ENCODE measurements around the gene TIMM21.

Gene TIMM21

GRCh38 chr18:74114116-74114515 is 34.2 kb upstream of the TIMM21 start:
- TF ChIP-seq CTCF (IDR thresholded peaks at IDR 0.05; ENCODE audit: poor library complexity, severe bottlenecking) = no peak
- DNase-seq (ENCODE audit: low spot score) = no peak
- H3K36me3 ChIP-seq (ENCODE audit: low read depth) = no peaks in the 10 kb centered on the region

GRCh38 chr18:74115046-74115445 is 33.3 kb upstream of the TIMM21 start:
- DNase-seq (ENCODE audit: low spot score) = no peak
- no peak for ATAC-seq (ENCODE audit: low read depth)
- H3K4me3 ChIP-seq (ENCODE audit: severe bottlenecking) = no peak overlapping the region
- H3K27ac ChIP-seq (ENCODE audit: poor library complexity, severe bottlenecking) = no peak overlapping the region
- no peaks in the 10 kb centered on the region for H3K27me3 ChIP-seq (ENCODE audit: insufficient read depth, poor library complexity, severe bottlenecking)
- no peaks in the 10 kb centered on the region for H3K4me1 ChIP-seq (ENCODE audit: insufficient read depth, poor library complexity, severe bottlenecking)
- H3K9me3 ChIP-seq (ENCODE audit: severe bottlenecking) = no peaks in the 10 kb centered on the region
- no peak for TF ChIP-seq CTCF (IDR thresholded peaks at IDR 0.05; ENCODE audit: poor library complexity, severe bottlenecking)
- H3K36me3 ChIP-seq (ENCODE audit: low read depth) = no peaks in the 10 kb centered on the region

More at GRCh38 chr18:74114116-74114515, 34.2 kb upstream of the TIMM21 start:
- no peaks in the 10 kb centered on the region for H3K9me3 ChIP-seq (ENCODE audit: severe bottlenecking)
- no peak overlapping the region for H3K27ac ChIP-seq (ENCODE audit: poor library complexity, severe bottlenecking)
- H3K4me3 ChIP-seq (ENCODE audit: severe bottlenecking) = no peak overlapping the region
- H3K27me3 ChIP-seq (ENCODE audit: insufficient read depth, poor library complexity, severe bottlenecking) = no peaks in the 10 kb centered on the region
- no peaks in the 10 kb centered on the region for H3K4me1 ChIP-seq (ENCODE audit: insufficient read depth, poor library complexity, severe bottlenecking)
- ATAC-seq (ENCODE audit: low read depth) = no peak

- DNase-seq (ENCODE audit: low spot score) = no peak
- no peak for ATAC-seq (ENCODE audit: low read depth)
- TF ChIP-seq CTCF (IDR thresholded peaks at IDR 0.05; ENCODE audit: poor library complexity, severe bottlenecking) = peak; percentile 76
Observed at GRCh38 chr18:74116633-74117554, 31.4 kb upstream of the TIMM21 start.

GRCh38 chr18:74123200-74123599 is 25.1 kb upstream of the TIMM21 start:
- Histone ChIP-seq H3K9me3 (ENCODE audit: severe bottlenecking) (no peaks in the 10 kb centered on the region), H3K27ac (ENCODE audit: poor library complexity, severe bottlenecking) (no peak overlapping the region), H3K4me1 (ENCODE audit: insufficient read depth, poor library complexity, severe bottlenecking) (no peaks in the 10 kb centered on the region), H3K4me3 (ENCODE audit: severe bottlenecking) (no peak overlapping the region), H3K27me3 (ENCODE audit: insufficient read depth, poor library complexity, severe bottlenecking) (no peaks in the 10 kb centered on the region), H3K36me3 (ENCODE audit: low read depth) (no peaks in the 10 kb centered on the region)
- TF ChIP-seq CTCF (IDR thresholded peaks at IDR 0.05; ENCODE audit: poor library complexity, severe bottlenecking) = no peak
- ATAC-seq (ENCODE audit: low read depth) (no peak), DNase-seq (ENCODE audit: low spot score) (no peak)

More at GRCh38 chr18:74116633-74117554, 31.4 kb upstream of the TIMM21 start:
- Histone ChIP-seq H3K36me3 (ENCODE audit: low read depth) (no peaks in the 10 kb centered on the region), H3K4me3 (ENCODE audit: severe bottlenecking) (no peak overlapping the region), H3K4me1 (ENCODE audit: insufficient read depth, poor library complexity, severe bottlenecking) (no peaks in the 10 kb centered on the region), H3K27me3 (ENCODE audit: insufficient read depth, poor library complexity, severe bottlenecking) (no peaks in the 10 kb centered on the region), H3K27ac (ENCODE audit: poor library complexity, severe bottlenecking) (no peak overlapping the region), H3K9me3 (ENCODE audit: severe bottlenecking) (no peaks in the 10 kb centered on the region)

GRCh38 chr18:74124642-74125041 is 23.7 kb upstream of the TIMM21 start:
- Histone ChIP-seq H3K36me3 (ENCODE audit: low read depth) (no peaks in the 10 kb centered on the region), H3K9me3 (ENCODE audit: severe bottlenecking) (no peaks in the 10 kb centered on the region), H3K4me1 (ENCODE audit: insufficient read depth, poor library complexity, severe bottlenecking) (no peaks in the 10 kb centered on the region), H3K4me3 (ENCODE audit: severe bottlenecking) (no peak overlapping the region), H3K27me3 (ENCODE audit: insufficient read depth, poor library complexity, severe bottlenecking) (peaks cover 2% of the 10 kb centered on the region), H3K27ac (ENCODE audit: poor library complexity, severe bottlenecking) (no peak overlapping the region)
- no peak for TF ChIP-seq CTCF (IDR thresholded peaks at IDR 0.05; ENCODE audit: poor library complexity, severe bottlenecking)
- ATAC-seq (ENCODE audit: low read depth) = no peak
- DNase-seq (ENCODE audit: low spot score) = no peak
